Stomach (tissue), 9 donors: ENCODE measurements around the gene FAM124A. TPM values are rescaled to one million over a fixed set of nuclear protein-coding genes. Genes with fewer than 3 reads are reported as not detected.

Experiments
- DNase-seq, 2 donors: peaks; one replicate each; pipeline versions ENCODE4 v3.0.0 to v3.0.0-alpha.2; 2013 to 2019
- H3K27ac ChIP-seq, 5 donors: fragments of 200-600 bp in 4 of 5; sonication (generic) in 4 of 5; one replicate each; pipeline ENCODE4 v1.5.1; 2013 to 2019; ENCODE audit warnings: mild to moderate bottlenecking in 1 of 5, moderate library complexity in 1 of 5
- H3K27me3 ChIP-seq, 3 donors: fragments of 200-600 bp; sonication (generic); one replicate each; pipeline ENCODE4 v1.5.1; 2017 to 2019; ENCODE audit warnings: mixed run types in 1 of 3
- H3K36me3 ChIP-seq, 4 donors: fragments of 200-600 bp; sonication (generic); 1 replicate in 3 of 4; 2 replicates in 1 of 4; pipeline ENCODE4 v1.5.1; 2016 to 2019
- H3K4me1 ChIP-seq, 4 donors: fragments of 200-600 bp; sonication (generic); one replicate each; pipeline ENCODE4 v1.5.1; 2016 to 2019
- H3K4me3 ChIP-seq, 4 donors: fragments of 200-600 bp; sonication (generic) in 3 of 4; one replicate each; pipeline ENCODE4 v1.5.1; 2016 to 2019; ENCODE audit warnings: mild to moderate bottlenecking in 1 of 4
- H3K9me3 ChIP-seq, 4 donors: fragments of 200-600 bp; sonication (generic); one replicate each; pipeline ENCODE4 v1.5.1; 2016 to 2019
- EP300 ChIP-seq: sonication (generic); formaldehyde crosslinking; IDR thresholded peaks from one replicate; pipeline ENCODE4 v1.6.1; 2017; ENCODE audit warnings: antibody characterized with exemption
- POLR2A ChIP-seq, 4 donors: fragments of 450-650 bp; IDR thresholded peaks; one replicate each; pipeline ENCODE4 v1.6.1; 2016; ENCODE audit warnings: antibody characterized with exemption in 4 of 4, control low read depth in 2 of 4, mild to moderate bottlenecking in 1 of 4, moderate library complexity in 1 of 4
- POLR2AphosphoS5 ChIP-seq, 3 donors: sonication (generic); formaldehyde crosslinking; IDR thresholded peaks; one replicate each; pipeline ENCODE4 v1.6.1; 2016; ENCODE audit warnings: antibody characterized with exemption in 3 of 3
- WGBS, 5 donors: extraction: QIAGEN DNeasy Blood & Tissue Kit in 3 of 5; methylation state at CpG; one replicate each; pipeline versions ENCODE4 v1.1.5 to v1.1.7; 2013 to 2018; 5-methylcytosine and 5-hydroxymethylcytosine counted together
- intact Hi-C: fragments of 100-400 bp; cut with DNase I; formaldehyde crosslinking; loops from one replicate; pipeline ENCODE4 v1.15.1; 2023; ENCODE audit warnings: low total_unique reads
- polyA plus RNA-seq, 3 donors: library from polyadenylated mRNA; stranded (reverse); fragments of 200-250 nt; gene quantifications; one replicate each; pipeline ENCODE4 v1.2.3, GENCODE V29; 2013
- total RNA-seq, 5 donors: library from RNA; depleted of rRNA; stranded (reverse); fragments of >200 nt; gene quantifications; one replicate each; pipeline versions ENCODE4 v1.1.0 to v1.2.3, GENCODE V29; 2014 to 2016
- TF ChIP-seq, protein P1 (sequence below), 7 experiments: fragments of 450-650 bp in 4 of 7; fragments of 200-600 bp in 3 of 7; sonication (generic) in 3 of 7; IDR thresholded peaks; one replicate each; pipeline ENCODE4 v1.5.1; 2016 to 2019; ENCODE audit warnings: antibody characterized with exemption in 7 of 7, control low read depth in 2 of 7, mild to moderate bottlenecking in 1 of 7
- donor health status: healthy with polysubstance abuse.
- donor health status: Bipolar disorder and iron deficiency.
- donor health status: healthy.

The FAM124A gene
- total and polyA plus RNA-seq, 8 donors = 0.46 to 21.0 (median 2.6) TPM

DNA sequence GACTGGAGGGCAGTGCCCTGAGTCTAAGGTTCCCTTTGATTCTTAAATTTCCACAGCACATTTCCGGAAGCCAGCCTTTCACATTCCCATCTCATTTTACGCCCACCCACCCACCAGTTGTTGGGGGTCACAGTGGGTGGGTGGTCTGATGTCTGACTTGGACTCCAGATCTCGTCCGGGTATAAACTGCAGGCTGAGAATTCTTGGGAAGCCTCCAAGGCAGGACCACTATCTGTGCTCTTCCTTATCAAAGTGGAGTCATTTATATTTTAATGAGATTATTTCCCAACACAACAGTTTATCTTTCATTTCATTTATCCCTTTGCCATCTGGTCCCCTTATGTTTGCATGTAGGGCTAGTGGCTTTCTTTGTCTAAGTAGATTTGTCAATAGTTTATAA, 3.6 kb upstream of the FAM124A start:
- no peaks in the 10 kb centered on the region for H3K9me3 ChIP-seq
- H3K27me3 ChIP-seq = peaks cover 0 to 26% (median 5%) of the 10 kb centered on the region in 3 donors
- 66 to 89% (median 77%) methylated on average over 4 of the region's 4 CpGs for WGBS, 5 donors
- H3K4me3 ChIP-seq = no peak overlapping the region
- intact Hi-C loops = no loop called here
- peaks cover 0 to 24% (median 15%) of the 10 kb centered on the region in 4 donors for H3K4me1 ChIP-seq
- H3K27ac ChIP-seq = no peak overlapping the region
- TF ChIP-seq POLR2A (IDR thresholded peaks at IDR 0.05) (no peak), EP300 (no peak), POLR2AphosphoS5 (IDR thresholded peaks at IDR 0.05) (no peak)
- TF ChIP-seq, protein P1, sequence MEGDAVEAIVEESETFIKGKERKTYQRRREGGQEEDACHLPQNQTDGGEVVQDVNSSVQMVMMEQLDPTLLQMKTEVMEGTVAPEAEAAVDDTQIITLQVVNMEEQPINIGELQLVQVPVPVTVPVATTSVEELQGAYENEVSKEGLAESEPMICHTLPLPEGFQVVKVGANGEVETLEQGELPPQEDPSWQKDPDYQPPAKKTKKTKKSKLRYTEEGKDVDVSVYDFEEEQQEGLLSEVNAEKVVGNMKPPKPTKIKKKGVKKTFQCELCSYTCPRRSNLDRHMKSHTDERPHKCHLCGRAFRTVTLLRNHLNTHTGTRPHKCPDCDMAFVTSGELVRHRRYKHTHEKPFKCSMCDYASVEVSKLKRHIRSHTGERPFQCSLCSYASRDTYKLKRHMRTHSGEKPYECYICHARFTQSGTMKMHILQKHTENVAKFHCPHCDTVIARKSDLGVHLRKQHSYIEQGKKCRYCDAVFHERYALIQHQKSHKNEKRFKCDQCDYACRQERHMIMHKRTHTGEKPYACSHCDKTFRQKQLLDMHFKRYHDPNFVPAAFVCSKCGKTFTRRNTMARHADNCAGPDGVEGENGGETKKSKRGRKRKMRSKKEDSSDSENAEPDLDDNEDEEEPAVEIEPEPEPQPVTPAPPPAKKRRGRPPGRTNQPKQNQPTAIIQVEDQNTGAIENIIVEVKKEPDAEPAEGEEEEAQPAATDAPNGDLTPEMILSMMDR (IDR thresholded peaks at IDR 0.05) = no peak
- H3K36me3 ChIP-seq = no peaks in the 10 kb centered on the region
- no peak for DNase-seq

DNA sequence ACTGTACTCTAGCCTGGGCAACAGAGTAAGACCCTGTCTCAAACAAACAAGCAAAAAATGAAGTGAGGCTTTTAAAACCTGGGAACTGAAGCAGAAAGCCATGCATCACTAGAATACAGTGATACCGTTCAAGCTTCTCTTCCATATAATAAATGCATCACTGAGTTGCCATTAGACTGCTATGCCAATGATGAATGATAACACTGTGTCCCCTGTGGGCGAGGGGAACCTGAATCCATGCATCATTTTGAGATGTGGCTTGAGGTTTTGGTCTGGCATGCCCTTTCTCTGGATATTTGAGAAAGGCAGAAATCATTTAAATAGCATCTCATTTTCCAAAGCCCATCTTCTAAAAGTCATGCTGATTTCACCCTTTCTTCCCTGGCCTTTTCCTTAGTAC, 1.5 kb upstream of the FAM124A start:
- peaks cover 0 to 32% (median 5%) of the 10 kb centered on the region in 3 donors for H3K27me3 ChIP-seq
- H3K4me3 ChIP-seq = no peak overlapping the region
- intact Hi-C loops = loop anchor here (5.0 kb wide), 1 partner anchor 62 kb away; no protein-coding TSS in a partner anchor
- no peak for DNase-seq
- H3K9me3 ChIP-seq = no peaks in the 10 kb centered on the region
- no peak for TF ChIP-seq POLR2A (IDR thresholded peaks at IDR 0.05)
- TF ChIP-seq POLR2AphosphoS5 (IDR thresholded peaks at IDR 0.05) = no peak
- TF ChIP-seq, protein P1 (IDR thresholded peaks at IDR 0.05) = no peak
- no peak for TF ChIP-seq EP300
- no peak overlapping the region for H3K27ac ChIP-seq
- H3K36me3 ChIP-seq = no peaks in the 10 kb centered on the region
- peaks cover 0 to 33% (median 16%) of the 10 kb centered on the region in 4 donors for H3K4me1 ChIP-seq
- 76 to 92% (median 88%) methylated on average over 2 of the region's 2 CpGs for WGBS, 5 donors

DNA sequence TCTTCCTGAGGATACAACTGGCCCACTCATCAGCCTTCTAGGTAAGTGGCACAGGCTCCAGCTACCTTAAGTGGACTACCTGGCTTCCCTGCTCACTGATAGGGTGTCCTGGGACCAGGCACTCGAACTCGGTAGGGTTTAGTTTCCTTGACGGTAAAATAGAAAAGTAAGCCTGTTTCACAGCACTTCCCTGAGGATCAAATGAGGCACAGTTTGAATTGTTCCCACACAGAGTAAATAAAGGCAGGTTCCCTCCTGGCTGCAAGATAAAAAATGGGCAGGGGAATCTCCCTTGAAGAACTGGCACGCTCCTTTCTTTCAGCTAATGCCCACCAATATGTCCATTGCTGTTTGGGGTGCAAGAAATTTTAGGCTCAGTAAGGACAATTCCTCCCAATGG, 1.1 kb upstream of the FAM124A start:
- H3K9me3 ChIP-seq = no peaks in the 10 kb centered on the region
- peaks cover 0 to 32% (median 5%) of the 10 kb centered on the region in 3 donors for H3K27me3 ChIP-seq
- TF ChIP-seq, protein P1 (IDR thresholded peaks at IDR 0.05) = no peak
- TF ChIP-seq EP300 (no peak), POLR2AphosphoS5 (IDR thresholded peaks at IDR 0.05) (no peak), POLR2A (IDR thresholded peaks at IDR 0.05) (no peak)
- WGBS, 5 donors = 30 to 60% (median 33%) methylated on average over 4 of the region's 4 CpGs
- DNase-seq = no peak
- intact Hi-C loops = loop anchor here (5.0 kb wide), 1 partner anchor 61 kb away; no protein-coding TSS in a partner anchor
- H3K4me3 ChIP-seq = peak overlapping the region in 1 of 4 donors; percentile 85
- H3K27ac ChIP-seq = no peak overlapping the region
- peaks cover 0 to 33% (median 16%) of the 10 kb centered on the region in 4 donors for H3K4me1 ChIP-seq
- no peaks in the 10 kb centered on the region for H3K36me3 ChIP-seq

DNA sequence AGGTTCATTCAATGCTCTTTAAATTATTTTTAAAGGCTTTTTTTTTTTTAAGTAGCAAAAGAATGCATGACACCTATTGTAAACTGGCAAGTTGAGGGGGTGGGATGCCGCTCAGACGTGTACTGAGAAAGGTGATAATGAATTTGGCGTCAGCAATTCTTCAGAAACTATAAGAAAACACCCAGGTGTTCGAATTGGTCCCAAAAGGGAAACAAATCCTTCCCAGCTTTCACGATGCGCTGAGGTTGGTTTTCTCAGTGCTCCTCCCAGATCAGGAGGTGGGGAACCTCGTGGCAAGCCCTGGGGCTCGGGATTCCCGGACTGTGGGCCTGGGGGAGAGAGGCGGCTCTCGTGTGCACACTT, 543 bp upstream of the FAM124A start:
- Histone ChIP-seq H3K27me3 (peaks cover 0 to 32% (median 5%) of the 10 kb centered on the region in 3 donors), H3K27ac (peak overlapping the region in 1 of 5 donors; percentile 85), H3K4me1 (peaks cover 0 to 33% (median 16%) of the 10 kb centered on the region in 4 donors), H3K9me3 (no peaks in the 10 kb centered on the region), H3K4me3 (peak overlapping the region; percentile 82 to 90 (median 85)), H3K36me3 (no peaks in the 10 kb centered on the region)
- no peak for TF ChIP-seq POLR2A (IDR thresholded peaks at IDR 0.05)
- no peak for TF ChIP-seq EP300
- no peak for TF ChIP-seq POLR2AphosphoS5 (IDR thresholded peaks at IDR 0.05)
- TF ChIP-seq, protein P1 (IDR thresholded peaks at IDR 0.05) = no peak
- no peak for DNase-seq
- 2 to 5% (median 3%) methylated on average over 8 to 11 of the region's 11 CpGs for WGBS, 5 donors
- intact Hi-C loops = loop anchor here (5.0 kb wide), 1 partner anchor 61 kb away; no protein-coding TSS in a partner anchor
